GM18519 (cell line): ENCODE results near the gene TSEN2.
"Not testable (repeated sequence)": the region's sequence is repeated elsewhere in the genome, so short reads cannot be mapped to it uniquely, and the experiment has no call there.

Experiments
- ATAC-seq: cut with Tn5 transposase; IDR thresholded peaks from one replicate; pipeline ENCODE4 v1.9.1; 2021; ENCODE audit warnings: mild to moderate bottlenecking, moderate library complexity; ENCODE audit not compliant: unreplicated experiment, low FRiP score

The TSEN2 gene

DNA sequence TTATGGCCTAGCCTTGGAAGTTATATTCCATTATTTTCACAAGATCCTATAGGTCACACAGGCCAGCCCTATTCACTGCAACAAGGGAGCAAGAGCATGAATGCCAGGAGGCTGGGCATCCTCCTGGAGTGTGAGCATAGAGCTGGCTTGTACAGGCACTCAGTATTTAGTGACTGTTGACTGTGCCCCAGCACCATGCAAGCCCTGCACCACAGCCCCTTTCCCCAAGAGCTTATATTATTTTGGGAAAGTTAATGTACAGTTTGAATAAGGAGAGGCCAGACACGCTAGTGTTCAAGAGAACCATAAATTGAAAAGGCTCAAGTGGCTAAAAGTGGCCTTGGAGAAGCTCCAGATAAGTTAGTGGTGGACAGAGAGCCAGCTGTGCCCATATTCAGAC, 32.3 kb upstream of the TSEN2 start:
- no peak for ATAC-seq

DNA sequence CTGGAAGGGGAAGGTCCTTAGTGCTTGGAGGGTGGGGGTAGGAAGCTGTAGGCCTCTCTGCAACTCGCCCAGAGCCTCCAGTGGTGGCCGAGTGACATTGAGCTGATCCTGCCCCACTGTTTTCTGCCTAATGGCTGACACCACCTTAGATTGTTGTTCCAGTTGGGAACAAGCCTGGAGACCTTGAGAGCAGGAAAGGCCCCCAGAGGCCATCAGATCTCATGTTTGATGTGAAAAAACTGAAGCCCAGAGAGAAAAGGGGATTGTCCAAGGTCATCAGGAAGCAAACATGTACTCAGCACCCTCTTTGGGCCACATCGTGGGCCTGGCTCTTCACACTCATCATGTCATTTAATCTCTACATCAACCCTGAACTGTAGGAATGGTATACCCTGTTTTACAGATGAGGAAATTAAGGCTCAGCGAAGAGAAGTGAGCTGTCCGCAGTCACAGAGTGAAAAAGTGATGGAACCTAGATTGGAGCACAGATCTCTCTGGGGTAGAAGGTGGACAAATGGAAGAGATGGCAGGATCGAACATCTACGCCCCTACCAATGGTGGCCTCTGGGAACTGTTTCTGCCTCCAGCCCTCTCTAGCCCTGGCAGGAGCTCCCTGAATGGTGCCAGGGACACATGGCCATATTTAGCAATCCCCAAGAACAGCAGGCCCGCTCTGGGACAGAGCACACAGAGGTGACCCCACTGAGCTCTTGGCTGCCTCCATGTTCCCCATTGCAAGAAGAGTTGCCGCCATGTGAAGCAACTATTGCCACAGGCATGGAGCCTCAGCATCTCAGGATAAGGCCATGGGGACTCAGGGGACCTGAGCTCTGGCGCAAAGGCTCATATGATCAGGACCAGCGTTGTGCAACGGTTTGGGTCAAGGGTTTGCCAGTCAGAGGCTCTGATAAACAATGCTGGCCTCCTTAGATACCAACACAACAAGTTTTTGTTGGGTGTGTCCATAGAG, 31.6 kb upstream of the TSEN2 start:
- no peak for ATAC-seq

DNA sequence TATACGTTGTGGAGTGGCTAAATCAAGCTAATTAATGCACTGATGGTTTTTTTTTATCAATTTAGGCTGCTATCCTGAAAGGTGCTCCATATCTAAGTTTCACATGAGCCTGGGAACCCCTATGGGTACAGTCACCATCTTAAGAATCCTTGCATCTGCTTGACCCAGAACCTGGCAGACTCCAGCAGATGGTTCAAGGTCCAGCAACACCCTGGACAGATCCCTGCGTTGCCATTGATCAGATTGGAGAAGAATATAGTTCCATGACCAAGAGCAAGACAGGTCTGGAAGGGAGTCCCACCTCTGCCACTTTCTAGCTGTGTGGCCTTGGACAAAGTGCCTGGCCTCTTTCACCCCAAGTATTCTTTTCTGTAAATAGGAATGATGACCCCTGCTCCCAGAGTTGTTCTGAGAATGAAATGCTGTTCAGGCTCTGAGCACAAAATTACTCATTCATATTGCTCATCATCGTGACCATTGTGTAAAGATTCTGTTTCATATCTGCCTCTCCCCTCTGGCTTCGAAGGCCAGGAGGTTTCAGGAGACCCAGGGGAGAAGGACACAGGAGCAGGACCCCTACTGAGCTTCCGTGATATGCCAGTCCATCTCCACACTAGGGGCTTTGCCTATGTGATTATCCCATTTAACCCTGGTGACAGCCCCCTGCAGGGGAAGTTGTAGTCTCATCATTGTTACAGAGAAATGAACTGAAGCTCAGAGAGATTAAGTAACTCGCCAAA, 30.0 kb upstream of the TSEN2 start:
- no peak for ATAC-seq

DNA sequence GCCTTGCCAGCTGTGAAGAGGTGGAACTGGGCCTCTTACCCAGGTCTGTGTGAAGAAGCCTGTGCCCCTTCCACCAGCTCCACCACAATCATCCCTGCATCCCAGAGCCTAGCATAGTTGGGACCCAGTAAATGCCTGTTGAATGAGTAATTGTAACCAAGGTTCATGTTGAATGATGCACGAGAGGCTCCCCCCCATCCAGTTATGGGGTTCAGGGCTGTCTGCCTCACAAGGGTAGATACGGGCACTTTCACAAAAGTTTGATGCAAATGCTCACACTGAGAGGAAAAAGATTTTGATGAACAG, 29.5 kb upstream of the TSEN2 start:
- no peak for ATAC-seq

DNA sequence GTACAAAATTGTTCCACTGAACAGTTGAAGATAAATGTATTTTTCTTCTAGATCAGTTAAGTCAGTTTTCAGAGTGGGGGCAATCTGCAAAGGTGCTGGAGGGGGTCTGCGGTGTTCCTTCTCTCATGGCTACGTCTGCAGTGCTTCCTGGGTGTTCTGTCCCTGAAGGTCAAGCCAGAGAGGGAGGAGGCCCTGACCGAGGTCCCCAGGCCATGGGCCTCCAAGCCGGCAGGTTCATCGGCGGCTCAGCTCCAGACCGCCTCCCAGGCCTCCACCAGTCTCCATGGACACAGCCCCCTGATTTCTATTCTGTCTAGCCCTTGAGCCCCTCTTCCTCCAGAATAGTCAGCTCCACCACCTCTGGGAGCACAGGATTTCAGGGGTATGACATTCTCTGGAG, 28.5 kb upstream of the TSEN2 start:
- ATAC-seq: no peak

DNA sequence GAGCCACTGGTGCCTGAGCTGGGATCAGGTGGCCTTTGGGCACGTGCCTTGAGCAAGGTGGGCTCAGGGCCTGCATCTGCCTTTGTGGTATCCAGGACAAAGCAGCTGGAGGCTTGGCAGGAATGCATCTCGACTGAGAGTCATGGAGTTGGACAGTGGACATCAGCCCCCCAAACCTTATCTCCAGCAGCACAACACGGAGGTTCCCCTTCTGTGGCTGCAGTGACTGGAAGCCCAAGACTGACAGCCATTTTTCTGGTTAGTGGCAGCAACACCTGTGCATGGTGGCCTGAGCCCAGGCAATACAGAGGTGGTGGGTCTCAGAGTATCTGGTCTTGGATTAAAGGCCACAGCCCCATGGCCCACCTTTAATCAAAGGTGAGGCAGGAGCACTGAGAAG, 27.8 kb upstream of the TSEN2 start:
- ATAC-seq: no peak

DNA sequence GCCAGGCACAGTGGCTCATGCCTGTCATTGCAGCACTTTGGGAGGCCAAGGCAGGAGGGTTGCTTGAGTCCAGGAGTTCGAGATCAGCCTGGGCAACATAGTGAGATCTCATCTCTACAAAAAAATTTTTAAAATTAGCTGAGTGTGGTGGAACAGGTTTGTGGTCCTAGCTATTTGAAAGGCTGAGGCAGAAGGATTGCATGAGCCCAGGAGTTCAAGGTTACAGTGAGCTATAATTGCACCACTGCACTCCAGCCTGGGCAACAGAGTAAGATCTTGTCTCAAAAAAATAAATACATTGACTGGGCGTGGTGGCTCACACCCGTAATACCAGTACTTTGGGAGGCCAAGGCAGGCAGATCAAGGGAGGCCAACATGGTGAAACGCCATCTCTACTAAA, 26.9 kb upstream of the TSEN2 start:
- not testable (repeated sequence) for ATAC-seq

DNA sequence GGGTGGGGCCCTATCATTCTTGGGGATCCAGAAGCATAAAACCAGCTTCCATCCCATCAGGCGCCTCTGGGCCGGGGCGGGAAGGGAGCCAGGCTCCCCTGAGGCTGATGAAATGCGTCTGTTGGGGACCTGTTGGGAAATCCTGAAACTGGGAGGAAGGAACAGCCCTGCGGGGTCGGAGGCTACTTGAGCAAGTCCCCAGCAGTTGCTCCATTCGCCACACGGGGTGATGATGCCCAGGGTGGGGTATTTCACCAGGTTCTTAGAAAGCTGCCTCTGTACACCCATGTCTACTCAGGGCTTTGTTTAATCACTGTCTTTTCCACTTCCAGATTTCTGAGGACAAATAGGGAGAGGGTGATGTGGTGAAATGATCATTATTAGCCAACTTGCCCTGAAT, 25.4 kb upstream of the TSEN2 start:
- ATAC-seq: no peak

DNA sequence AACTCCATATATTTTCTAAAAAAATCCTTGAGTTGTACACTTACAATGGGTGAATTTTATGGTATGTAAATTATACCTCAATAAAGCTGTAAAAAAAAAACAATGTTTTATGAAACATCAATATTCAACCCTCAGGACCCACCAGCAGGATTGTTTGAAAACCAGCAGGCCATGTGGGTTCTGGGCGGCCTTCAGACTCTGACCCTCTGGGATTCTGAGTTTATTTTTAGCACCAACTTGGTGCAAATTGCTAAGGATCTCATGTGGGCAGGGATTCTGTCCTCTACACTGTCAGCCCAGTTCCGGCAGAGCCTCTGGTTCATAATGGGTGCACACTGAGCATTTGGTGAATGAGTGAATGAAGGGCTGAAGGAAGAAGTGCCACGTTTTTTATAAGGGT, 24.2 kb upstream of the TSEN2 start:
- no peak for ATAC-seq

DNA sequence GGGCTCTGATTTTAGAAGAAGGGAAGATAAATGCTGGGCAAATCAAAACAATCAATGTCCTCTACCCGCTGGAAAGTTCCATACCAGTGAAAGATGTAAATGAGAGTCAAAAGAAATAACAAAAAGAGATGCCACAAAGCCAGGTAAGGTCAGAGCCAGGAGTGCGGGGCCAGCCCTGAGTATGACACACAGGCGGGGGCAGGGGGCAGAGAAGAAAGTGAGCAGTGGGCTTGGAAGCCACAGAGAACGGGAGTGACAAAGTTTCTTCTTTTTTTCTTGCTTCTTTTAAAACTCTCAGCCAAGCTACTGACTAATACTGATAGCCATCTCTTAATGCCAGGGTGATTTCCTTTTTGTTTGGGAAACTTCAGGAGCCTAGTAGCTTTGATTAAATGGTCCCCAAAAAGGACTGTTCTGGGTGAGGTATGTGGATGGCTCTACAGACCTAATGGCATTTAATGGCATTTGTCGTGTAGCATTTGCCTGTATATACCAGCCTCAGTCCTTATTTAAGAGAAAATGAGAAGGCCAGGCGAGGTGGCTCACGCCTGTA, 23.1 kb upstream of the TSEN2 start:
- ATAC-seq: no peak

DNA sequence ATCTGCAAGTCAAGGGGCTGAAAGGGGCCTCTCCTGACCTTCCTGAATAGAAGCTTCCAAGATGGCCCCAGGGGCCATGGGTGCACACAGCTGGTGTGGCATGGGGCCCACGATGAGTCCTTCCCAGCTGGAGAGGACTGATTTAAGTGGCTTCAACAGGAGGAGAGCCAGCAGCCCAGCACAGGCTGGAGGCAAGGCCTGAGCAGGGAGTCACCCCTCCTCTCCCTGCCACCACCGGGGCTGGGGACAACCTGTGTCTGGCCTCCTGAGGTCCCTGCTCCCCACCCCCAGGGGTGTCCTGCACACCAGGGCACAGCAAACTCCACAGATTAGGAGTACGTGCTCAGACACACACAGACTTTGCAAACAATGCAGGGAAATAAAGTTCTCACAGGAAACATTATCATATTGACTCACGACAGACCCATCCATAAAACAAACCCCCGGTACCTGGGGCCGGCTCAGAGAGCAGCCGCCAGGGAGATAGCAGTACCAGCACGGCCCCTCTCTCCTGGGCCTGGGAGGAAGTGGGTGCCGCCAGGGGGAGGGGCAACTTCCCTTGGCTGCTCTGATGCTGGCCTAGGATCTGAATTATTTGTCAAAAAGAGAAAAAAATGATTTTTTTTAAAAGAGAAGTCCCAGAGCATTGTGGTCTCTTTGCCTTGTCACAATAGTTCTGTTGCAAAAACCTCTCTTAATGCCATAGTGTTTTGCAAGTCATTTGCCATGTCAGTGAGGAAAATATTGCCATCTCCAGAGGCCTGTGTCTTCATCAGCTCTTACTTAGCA, 21.9 kb upstream of the TSEN2 start:
- no peak for ATAC-seq

DNA sequence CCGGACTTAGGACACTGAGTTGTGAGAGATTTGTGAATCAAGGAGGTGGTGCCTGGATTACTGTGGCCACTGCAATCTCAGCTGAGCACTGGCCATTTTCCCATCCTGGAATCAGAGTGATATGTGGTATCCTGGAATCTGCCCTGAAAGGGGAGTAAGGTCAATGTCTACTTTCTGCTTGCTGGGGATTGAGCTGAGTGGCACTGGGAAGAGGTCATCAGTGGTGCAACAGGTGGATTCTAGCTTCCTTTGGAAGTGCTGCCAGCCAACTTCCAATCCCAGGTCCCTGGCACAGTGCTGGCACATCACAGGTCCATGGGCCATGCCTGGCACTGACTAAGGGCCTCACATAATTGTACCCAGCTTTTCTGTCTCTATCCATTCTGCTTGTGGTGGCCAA, 20.6 kb upstream of the TSEN2 start:
- no peak for ATAC-seq

DNA sequence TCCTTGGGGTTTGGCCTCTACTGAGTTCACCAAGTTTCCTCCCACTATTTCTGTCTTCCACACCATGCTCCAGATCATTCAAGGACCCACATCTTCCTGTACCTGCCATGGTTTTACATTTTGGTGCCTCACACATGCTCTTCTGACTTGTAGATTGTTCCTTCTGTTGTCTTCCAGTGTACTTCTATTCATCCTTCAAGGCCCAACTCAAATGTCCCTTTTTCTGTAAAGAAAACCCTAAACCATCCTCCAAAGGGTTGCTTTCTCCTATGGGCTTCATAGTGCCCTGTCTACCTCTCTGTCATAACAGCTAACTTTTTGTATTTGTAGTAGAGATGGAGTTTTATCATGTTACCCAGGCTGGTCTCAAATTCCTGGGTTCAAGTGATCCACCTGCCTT, 20.1 kb upstream of the TSEN2 start:
- no peak for ATAC-seq

DNA sequence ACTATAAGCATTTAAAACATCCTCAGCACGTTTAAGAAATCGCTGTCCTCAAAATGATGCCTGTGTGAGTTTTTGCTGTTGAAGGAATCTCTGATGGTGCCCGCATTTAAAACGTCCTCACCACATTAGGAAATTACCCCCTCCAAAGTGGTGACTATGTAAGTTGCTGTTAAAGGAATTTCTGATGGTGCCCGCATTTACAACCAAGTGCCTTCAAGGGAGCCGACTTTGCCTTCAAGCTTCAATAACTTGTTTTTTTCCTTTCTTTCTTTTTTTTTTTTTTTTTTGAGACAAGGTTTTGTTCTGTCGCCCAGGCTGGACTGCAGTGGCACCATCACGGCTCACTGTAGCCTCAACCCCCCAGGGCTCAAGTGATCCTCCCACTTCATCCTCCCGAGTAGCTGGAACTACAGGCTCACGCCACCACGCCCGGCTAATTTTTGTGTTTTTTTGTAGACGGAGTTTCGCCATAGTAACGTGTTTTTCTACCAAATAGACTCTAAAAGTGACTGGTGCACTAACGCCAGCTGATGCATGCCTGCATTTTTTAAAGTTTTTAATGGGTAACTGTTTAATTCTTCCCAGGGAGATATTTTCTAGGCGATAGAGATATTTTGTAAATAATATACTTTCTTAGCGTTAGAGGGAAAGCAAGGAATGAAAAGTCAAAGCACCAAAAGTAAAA, 19.0 kb upstream of the TSEN2 start:
- no peak for ATAC-seq

DNA sequence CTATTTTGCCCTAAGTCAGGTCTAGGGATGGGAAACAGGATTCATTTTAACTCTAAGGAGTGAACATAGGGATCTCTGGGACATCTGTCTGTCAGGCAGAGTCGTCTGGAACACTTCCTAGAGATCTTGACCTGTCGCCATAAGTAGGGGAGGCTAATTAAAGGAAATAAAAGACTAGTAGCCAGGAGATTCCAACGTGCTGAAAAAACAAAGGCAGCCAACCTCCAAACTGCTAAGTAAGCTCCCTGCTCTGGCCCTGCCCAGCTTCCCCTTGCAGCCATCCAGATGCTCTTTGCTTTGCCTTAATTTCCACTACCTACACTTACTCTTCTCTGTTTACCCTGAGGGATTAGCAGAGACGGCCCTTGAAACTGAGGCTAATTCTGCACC, 18.4 kb upstream of the TSEN2 start:
- ATAC-seq: no peak

DNA sequence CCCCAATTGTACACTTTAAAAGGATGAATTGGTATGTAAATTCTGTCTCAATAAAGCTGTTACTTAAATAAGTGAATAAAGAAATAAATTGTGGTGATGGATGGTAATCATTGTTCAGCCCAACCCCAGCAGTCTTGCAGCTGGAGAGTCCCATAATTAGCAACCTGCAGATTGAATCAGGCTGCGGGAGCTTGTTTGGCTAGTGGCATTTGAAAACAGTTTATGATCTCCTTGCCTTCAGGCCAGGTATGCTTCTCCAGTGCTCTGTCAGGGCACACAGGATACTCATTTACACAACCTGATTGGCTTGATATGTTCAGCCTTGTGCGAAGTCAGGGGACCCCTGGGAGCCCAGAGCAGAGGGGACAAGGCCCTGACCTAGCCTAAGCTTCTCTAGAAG, 16.5 kb upstream of the TSEN2 start:
- no peak for ATAC-seq

DNA sequence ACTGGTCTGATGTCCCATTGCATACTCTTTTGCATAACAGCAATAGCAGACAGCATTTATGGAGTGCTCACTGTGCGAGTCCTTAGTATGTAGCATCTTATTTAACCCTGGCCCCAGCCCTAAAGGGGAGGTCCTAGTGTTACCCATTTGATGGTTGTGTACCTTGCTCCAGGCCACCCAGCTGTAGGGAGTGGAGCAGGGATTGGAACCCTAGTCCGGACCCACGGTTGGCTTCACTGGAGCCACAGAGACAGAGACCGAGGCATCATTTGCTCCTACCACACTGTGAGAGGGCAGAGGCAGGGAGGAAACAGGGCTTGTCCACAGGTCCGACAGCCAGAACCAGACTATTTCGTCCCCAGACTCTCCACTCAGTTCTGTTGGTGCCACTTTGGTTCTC, 16.0 kb upstream of the TSEN2 start:
- ATAC-seq: no peak

DNA sequence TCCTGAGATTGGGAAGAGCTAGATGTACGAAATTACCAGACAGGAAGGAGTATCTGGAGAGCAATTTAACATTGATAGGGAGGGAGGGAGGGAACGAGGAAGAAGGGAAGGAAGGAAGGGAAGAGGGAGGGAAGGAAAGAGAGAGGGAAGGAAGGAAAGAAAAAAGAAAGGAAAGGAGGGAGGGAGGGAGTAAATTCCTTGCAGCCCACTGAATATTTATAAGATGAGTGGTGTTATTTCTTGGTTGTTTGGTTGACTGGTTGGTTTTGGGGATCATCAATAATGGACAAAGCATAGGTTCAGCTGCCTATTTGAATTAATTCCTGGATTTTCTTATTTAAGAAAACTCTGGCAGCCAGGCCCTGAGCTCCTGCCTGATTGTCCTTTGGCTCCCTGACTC, 15.5 kb upstream of the TSEN2 start:
- no peak for ATAC-seq

DNA sequence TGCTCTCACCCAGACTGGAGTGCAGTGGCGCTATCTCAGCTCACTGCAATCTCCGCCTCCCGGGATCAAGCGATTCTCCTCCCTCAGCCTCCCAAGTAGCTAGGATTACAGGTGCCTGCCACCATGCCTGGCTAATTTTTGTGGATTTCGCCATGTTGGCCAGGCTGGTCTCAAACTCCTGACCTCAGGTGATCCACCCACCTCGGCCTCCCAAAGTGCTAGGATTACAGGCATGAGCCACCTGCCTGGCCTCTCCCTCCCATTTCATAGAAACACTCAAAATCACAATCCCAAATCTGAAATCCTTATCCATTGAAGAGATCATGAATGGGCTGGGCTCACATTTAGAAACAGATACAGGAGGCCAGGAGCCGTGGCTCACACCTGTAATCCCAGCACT, 15.1 kb upstream of the TSEN2 start:
- ATAC-seq: not testable (repeated sequence)

DNA sequence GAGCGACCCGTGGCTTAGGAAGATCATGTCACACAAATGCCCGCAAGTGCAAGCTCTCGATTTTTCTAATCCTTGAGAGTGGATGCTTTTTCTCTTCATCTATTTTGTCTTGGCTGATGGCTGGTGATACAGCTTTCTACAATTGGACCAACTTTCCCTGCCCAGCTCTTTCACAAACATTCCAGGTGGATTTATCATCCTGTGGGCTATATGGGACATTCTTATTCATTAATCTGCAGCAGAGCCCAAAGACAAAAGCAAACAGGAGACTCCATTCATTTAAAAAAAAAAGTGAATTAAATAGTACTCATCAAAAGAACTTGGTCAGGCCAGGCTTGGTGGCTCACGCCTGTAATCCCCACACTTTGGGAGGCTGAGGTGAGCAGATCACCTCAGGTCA, 14.2 kb upstream of the TSEN2 start:
- no peak for ATAC-seq
